SK-N-SH treated with all-trans-retinoic acid at 6 μM for 48 hours (cell line): ENCODE measurements around the gene TOX2.

Source experiments
- ARNTL ChIP-seq: fragments of 450-650 bp; formaldehyde crosslinking; IDR thresholded peaks from 2 replicates; pipeline ENCODE4 v1.5.0; 2020; ENCODE audit warnings: low read depth, mild to moderate bottlenecking, moderate library complexity, borderline replicate concordance
- BACH2 ChIP-seq: fragments of 250-450 bp; sonication (Bioruptor Pico); IDR thresholded peaks from 2 replicates; pipeline ENCODE4 v1.9.0; 2021; ENCODE audit warnings: mild to moderate bottlenecking, borderline replicate concordance
- CSDC2 ChIP-seq: fragments of 250-450 bp; sonication (Bioruptor Pico); IDR thresholded peaks from 2 replicates; pipeline ENCODE4 v1.5.0; 2020; ENCODE audit warnings: mild to moderate bottlenecking, moderate library complexity
- ESRRG ChIP-seq: fragments of 250-450 bp; sonication (Bioruptor Pico); IDR thresholded peaks from 2 replicates; pipeline ENCODE4 v1.6.1; 2021; ENCODE audit warnings: mild to moderate bottlenecking
- GLIS3 ChIP-seq: fragments of 250-450 bp; sonication (Bioruptor Pico); IDR thresholded peaks from 2 replicates; pipeline ENCODE4 v1.5.0; 2020; ENCODE audit warnings: mild to moderate bottlenecking, moderate library complexity
- ISL1 ChIP-seq: fragments of 250-450 bp; sonication (Bioruptor Pico); IDR thresholded peaks from 2 replicates; pipeline ENCODE4 v2.1.2; 2022; ENCODE audit warnings: mild to moderate bottlenecking, moderate library complexity
- PATZ1 ChIP-seq: fragments of 250-450 bp; sonication (Bioruptor Pico); IDR thresholded peaks from 2 replicates; pipeline ENCODE4 v1.8.0; 2020; ENCODE audit warnings: mild to moderate bottlenecking, moderate library complexity, borderline replicate concordance
- PPARA ChIP-seq: fragments of 250-450 bp; sonication (Bioruptor Pico); IDR thresholded peaks from 2 replicates; pipeline ENCODE4 v1.5.0; 2020; ENCODE audit warnings: mild to moderate bottlenecking, borderline replicate concordance
- RARB ChIP-seq: fragments of 250-450 bp; sonication (Bioruptor Pico); IDR thresholded peaks from 2 replicates; pipeline ENCODE4 v1.8.0; 2021; ENCODE audit warnings: mild to moderate bottlenecking, moderate library complexity
- TSHZ2 ChIP-seq: fragments of 250-450 bp; sonication (Bioruptor Pico); IDR thresholded peaks from 2 replicates; pipeline ENCODE4 v1.5.0; 2020; ENCODE audit warnings: mild to moderate bottlenecking, moderate library complexity
- ZFP3 ChIP-seq: fragments of 250-450 bp; sonication (Bioruptor Pico); IDR thresholded peaks from 2 replicates; pipeline ENCODE4 v1.5.0; 2020; ENCODE audit warnings: mild to moderate bottlenecking, moderate library complexity
- ZNF565 ChIP-seq: fragments of 450-650 bp; formaldehyde crosslinking; conservative IDR thresholded peaks from 2 replicates; pipeline ENCODE4 v1.5.0; 2020; ENCODE audit warnings: low read depth, mild to moderate bottlenecking, moderate library complexity
- ZNF8 ChIP-seq: fragments of 450-650 bp; formaldehyde crosslinking; IDR thresholded peaks from 2 replicates; pipeline ENCODE4 v1.5.0; 2020; ENCODE audit warnings: mild to moderate bottlenecking, moderate library complexity

GRCh38 chr20:44017211-44017610 is 102.6 kb downstream of the TOX2 start:
- TF ChIP-seq RARB (no peak), ZFP3 (CRISPR knock-in tag) (no peak), TSHZ2 (no peak), GLIS3 (CRISPR knock-in tag) (no peak), ISL1 (CRISPR knock-in tag) (no peak), CSDC2 (no peak), ARNTL (no peak), PATZ1 (CRISPR knock-in tag) (no peak), PPARA (no peak), ZNF8 (CRISPR knock-in tag) (no peak), BACH2 (CRISPR knock-in tag) (no peak), ZNF565 (CRISPR knock-in tag) (no peak), ESRRG (CRISPR knock-in tag) (no peak)
